Measurements from ENCODE around the gene TCP11L1.
A peak's percentile ranks its signal among the peaks of the same experiment; 100 is the strongest.
"Not testable (repeated sequence)": the region's sequence is repeated elsewhere in the genome, so short reads cannot be mapped to it uniquely, and the experiment has no call there.

The TCP11L1 gene

GRCh38 chr11:33033493-33033892, 5.9 kb upstream of the TCP11L1 start:
- no peak for DNase-seq

- DNase-seq, result no peak
Observed at GRCh38 chr11:33035011-33035410, 4.4 kb upstream of the TCP11L1 start.

GRCh38 chr11:33040033-33040861, 875 bp downstream of the TCP11L1 start:
- DNase-seq, result peak; percentile 24

DNA sequence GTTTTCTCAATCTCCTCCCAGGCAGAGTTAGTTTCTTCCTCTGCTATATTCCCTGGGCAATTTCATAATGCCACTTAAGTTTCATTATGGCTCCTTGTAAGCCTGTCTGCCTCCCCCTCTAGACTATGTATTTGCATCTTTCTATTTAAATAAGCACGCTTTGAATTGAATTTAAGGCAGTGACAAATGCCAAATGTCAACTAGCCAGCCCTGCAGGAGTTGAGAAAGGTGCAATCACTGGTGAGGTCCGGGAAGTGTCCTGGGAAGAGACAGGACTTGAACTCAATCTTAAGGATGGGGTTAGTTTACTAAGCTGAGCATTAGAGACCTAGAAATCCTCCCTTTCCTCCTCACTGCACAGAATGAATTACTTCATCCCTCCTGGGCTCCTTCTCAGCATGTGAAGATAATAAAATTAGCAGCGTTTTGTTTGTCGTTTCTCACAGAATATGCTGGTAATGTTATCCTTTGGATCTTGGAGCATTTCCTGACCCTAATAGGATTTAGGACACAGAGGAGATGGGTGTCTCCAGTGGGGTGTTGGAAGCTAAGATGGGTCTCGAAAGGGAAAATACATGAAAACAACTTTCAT, 1.6 kb downstream of the TCP11L1 start:
- DNase-seq, result no peak

DNA sequence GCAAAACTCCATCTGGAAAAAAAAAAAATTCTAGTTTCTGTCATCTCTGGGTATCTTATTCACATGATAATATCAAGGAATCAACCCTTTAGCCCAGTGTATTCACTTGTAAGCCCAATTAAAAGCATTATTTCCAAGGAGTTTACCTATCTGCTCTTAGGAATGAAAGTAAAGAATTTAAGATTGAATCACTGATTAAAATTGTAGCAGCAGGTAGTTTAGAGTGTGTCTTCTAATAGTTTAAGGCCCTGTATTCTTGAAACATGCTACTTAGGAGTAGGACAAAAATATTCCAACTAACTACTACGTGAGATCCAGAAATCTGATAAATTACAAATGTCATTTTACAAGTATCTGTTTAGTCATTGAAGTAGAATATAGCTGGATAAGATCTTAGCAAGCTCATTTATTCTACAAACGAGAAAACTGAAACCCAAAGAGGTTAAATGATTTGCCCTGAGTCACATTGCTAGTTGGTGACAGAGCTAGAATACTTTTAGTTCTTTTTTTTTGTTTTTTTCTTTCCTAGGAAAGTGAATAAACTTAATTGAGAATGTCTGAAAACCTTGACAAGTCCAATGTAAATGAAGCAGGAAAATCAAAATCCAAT, 4.0 kb downstream of the TCP11L1 start:
- no peak for DNase-seq

GRCh38 chr11:33044285-33044756, 4.9 kb downstream of the TCP11L1 start:
- DNase-seq, result no peak

GRCh38 chr11:33045551-33046255, 6.3 kb downstream of the TCP11L1 start:
- no peak for DNase-seq

- DNase-seq, result not testable (repeated sequence)
Observed at GRCh38 chr11:33048701-33049100, 9.3 kb downstream of the TCP11L1 start.

- not testable (repeated sequence) for DNase-seq
Observed at GRCh38 chr11:33049565-33050408, 10.4 kb downstream of the TCP11L1 start.

DNA sequence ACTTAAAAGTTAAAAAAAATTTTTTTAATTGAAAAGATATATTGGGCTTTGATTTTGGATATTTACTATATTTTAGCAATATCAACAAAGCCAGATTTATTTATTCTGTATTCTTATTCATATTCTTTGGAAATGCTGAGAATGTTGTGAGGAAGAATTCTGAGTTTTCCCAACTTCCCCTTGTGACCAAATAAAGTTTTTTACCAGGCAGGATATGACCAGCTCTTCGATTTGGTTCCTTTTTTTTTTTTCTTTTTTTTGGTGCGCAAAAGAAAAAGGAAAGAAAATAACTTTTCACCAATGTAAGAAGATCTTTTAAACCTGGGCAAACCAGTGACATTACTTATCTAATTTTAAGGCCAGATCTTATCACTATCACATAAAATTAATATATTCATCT, 12.9 kb downstream of the TCP11L1 start:
- no peak for DNase-seq

DNA sequence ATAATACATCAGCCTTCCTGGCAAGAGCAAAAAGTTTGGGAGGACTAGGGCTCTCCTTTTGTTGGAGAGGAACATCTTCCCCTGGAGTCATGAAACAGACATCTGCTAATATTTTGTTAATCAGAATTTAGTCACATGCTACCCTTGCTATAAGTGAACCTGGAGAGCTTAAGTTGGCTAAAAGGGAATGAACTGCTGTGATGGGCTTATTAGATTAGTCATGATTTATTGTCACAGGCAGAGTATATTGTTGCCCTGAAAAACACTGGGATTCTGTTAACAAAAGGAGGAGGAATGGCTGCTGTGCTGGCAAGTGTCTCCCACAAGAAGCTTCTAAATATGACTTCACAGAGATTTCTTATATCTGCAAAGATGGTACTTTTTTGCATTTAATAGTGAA, 16.0 kb downstream of the TCP11L1 start:
- no peak for DNase-seq

GRCh38 chr11:33057284-33057683, 17.9 kb downstream of the TCP11L1 start:
- DNase-seq, result no peak

- no peak for DNase-seq
Observed at GRCh38 chr11:33059331-33060007, 20.1 kb downstream of the TCP11L1 start.

DNA sequence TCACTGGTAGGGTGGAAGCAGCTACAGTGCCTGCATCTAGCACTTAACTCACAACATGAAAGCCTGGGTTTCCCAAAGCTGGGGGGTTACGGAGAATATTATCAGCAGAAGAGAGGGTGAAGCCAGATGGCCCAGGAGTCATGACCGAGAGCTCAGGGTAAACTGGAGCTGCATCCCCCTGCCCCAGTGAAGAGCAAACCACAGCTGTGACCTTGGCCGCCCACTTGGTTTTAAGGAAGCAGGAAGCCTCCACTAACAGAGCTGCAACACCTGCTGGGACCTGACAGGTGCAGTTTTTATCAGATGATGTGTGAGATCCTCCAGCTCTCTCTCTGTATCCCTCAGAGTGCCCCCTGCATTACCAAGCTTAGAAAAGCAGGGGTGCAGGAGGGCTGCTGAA, 20.9 kb downstream of the TCP11L1 start:
- no peak for DNase-seq

DNA sequence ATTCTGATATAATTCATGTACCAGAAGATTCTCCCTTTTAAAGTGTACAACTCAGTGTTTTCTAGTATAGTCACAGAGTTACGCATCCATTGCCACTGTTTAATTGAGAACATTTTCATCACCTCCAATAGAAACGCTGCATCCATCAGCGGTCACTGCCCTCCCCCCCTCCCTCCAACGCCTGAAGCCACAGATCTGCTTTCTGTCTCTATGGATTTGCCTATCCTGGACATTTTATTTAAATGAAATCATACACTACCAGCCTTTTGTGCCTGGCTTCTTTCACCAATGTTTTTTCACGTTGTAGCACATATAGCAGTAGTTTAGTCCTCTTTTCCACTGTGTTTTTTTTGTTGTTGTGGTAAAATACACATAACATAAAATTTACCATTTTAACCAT, 22.8 kb downstream of the TCP11L1 start:
- DNase-seq, result no peak

DNA sequence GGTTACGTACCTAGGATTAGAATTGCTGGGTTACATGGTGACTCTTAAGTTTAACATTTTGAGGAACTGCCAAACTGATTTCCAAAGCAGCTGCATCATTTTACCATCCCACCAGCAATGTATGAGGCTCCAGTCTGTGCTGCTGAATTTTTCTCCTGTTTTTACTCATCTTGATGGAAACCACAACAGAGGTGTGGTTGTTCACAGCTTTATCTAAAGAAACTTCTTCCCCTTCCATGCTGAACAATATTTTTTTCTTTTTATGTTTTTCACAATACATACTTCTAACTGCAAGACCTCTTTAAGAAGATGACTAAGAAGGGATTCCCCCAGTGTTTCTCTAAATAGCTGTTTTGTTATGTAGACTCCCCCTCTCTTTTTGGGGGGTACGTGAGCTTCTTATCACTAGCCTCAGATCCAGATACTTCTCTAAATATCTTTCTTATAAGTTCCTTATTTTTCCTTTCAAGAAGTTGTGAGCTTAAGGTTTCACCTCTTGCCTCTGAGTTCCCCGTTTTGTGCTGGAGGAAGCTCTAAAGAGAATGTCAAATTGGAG, 24.0 kb downstream of the TCP11L1 start:
- no peak for DNase-seq

- DNase-seq, result no peak
Observed at GRCh38 chr11:33064033-33064825, 24.9 kb downstream of the TCP11L1 start.

GRCh38 chr11:33064866-33065265, 25.5 kb downstream of the TCP11L1 start:
- no peak for DNase-seq

- peak; percentile 78 for DNase-seq
Observed at GRCh38 chr11:33065445-33066178, 26.2 kb downstream of the TCP11L1 start.

- no peak for DNase-seq
Observed at GRCh38 chr11:33067294-33067693, 27.9 kb downstream of the TCP11L1 start.
